GM18505 (cell line): Measurements from ENCODE around the gene USP12.

Experiments
- ATAC-seq: cut with Tn5 transposase; IDR thresholded peaks from one replicate; pipeline ENCODE4 v1.9.1; 2021; ENCODE audit not compliant: unreplicated experiment
- POLR2A ChIP-seq: IDR thresholded peaks from 4 replicates; pipeline ENCODE4 v1.6.1; 2011; ENCODE audit warnings: borderline replicate concordance; ENCODE audit not compliant: insufficient read depth, insufficient read length; ENCODE audit errors: extremely low read depth

USP12 gene

DNA sequence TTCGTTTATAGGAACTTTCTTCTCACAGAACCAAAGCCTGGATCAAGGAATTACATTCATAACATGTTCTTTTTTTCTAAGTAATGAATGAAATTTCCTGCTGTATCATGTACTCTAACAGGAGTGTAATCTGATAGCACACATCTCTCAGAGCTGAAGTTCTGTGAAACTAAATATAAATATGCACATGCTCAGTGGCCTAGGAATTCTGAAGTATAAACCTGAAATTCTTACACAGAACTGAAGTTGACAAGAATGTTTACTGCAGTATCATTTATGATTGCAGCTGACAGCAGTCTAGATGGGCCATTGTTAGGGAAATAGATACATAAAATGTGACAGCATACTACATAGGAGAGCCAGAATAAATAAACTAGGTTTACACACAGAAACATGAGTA, 54.5 kb downstream of the USP12 start:
- ATAC-seq: no peak
- TF ChIP-seq POLR2A: no peak

DNA sequence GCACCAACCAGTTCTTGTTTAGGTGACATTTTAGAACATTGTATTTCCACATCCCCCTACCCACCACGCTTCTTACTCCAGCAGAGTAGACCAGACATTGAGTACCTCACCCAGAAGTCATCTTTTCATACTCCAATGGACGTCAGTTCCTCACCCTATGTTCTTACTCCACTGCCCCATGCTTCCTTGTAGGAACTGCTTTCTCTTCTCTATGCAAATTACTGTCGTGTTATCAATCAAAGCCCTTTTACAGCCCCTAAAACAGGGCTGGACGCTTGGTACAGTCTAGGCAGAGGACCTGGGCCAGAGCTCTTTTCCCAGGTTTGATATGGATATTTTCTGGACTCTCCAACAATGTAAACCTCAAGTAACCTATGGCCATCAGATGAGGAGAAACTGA, 58.2 kb downstream of the USP12 start:
- ATAC-seq: no peak
- TF ChIP-seq POLR2A: no peak

DNA sequence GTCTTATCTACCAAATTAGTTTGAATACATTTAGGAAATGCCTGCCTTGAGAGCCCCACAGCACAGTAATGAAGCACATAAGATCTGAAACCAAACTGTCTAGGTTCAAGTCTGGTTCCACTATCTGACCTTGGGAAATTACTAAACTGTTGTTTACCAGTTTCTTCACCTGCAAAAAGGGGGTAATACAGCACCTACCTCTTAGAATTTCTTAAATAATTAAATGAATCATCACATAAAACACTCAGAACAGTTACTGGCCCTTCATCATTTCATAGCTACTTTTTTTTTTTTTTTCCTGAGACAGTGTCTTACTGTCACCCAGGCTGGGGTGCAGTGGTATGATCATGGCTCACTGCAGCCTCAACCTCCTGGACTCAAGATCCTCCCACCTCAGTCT, 59.6 kb downstream of the USP12 start:
- TF ChIP-seq POLR2A: no peak
- peak; percentile 55 for ATAC-seq

DNA sequence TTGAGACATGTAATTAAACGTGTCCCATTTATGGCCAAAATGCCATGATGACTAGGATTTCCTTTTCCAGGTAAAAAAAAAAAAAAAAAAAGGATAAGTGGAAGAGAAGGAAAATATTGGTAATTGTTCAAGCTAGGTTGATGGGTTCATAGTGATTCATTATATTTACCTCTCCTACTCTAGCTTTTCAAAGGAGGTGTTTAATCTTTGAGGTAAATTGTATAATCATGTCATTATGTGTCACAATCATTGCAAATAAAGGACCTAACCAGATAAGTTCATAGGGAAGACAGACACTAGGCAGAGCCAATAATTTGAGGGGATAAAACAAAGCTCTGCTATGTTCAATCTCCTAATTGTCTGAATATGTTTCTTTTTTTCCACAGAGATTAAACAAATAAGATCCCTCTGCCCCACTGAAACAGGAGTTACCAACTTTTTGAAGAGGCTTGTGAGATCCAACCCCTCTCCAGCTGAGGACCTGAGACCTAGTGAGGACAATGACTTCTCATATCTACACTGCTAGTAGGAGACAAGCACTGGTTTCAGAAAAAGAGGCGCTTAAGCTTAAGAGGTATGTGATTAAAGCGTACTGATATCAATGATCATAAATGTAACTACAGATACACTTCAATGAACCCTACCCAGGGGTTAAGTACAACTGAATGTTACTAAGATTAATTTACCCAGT, 61.4 kb downstream of the USP12 start:
- no peak for TF ChIP-seq POLR2A
- ATAC-seq: no peak

DNA sequence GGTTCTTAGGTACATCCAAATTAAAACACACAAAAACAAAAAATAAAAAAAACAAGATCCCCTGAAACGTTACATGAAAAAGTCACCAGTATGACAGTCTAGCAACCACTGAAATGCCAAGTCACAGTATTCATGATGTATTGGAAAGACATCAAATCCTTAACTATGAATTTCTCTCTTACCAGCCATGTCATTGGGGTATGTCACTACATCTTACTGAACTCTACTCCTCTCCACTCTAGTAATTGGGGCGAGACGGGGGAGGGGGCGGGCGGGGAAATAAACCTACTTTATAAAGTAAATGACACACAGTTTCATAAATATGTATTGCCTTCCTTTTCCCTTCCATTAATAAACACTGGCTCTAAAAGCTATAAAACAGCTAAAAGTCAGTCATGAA, 65.5 kb downstream of the USP12 start:
- no peak for TF ChIP-seq POLR2A
- ATAC-seq: no peak

DNA sequence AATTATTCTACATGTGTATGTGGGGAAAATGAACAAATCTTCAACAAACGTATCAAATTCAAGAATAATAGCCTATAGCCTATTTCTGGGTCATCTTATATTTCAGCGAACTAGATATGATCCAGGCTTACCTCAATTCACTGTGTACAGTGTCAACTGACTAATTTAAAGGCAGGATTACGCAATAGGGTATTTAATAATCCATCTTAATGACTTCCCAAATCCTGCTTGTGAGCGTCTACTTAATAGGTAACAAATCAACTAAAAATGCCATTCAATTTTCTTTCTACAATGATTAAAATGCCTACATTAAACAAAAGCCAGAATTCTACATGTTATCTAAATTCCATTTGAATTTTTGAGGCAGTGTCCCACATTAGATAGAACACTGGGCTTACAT, 67.0 kb downstream of the USP12 start:
- no peak for TF ChIP-seq POLR2A
- ATAC-seq: no peak

DNA sequence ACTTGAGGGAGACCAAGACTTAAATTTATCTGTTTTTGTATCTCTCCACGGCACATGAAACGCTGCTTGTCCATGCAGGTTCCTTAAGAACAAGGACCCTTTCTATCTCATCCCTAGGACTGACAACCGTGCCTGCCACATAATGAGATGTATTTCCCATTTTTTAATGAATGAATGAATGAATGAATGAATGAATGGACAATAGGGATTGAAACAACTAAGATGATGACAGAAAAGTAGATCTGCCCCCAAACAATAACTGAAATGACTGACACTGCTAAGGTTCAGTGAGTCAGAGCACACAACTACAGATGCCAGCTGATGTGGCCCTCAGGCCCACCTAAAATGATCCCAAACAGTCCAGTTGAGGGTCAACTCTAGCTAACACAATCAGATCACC, 69.8 kb downstream of the USP12 start:
- ATAC-seq: no peak
- TF ChIP-seq POLR2A: no peak

DNA sequence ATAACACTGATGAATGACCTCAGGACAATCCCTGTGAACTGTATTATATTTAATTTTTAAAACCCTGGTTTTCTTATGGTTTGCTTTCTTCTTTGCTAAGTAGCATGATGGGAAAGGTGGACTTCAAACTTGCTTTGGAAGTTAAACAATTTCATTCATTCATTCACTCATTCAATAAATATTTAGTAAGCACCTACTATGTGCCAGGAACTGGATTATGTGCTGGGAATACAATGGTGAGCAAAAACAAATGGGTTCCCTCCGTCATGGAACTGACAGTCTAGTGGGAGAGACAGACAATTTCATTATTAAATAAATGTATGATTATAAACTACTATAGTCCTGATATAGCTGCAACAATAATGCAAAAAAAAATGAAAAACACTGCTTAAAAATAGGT, 70.3 kb downstream of the USP12 start:
- no peak for TF ChIP-seq POLR2A
- no peak for ATAC-seq

DNA sequence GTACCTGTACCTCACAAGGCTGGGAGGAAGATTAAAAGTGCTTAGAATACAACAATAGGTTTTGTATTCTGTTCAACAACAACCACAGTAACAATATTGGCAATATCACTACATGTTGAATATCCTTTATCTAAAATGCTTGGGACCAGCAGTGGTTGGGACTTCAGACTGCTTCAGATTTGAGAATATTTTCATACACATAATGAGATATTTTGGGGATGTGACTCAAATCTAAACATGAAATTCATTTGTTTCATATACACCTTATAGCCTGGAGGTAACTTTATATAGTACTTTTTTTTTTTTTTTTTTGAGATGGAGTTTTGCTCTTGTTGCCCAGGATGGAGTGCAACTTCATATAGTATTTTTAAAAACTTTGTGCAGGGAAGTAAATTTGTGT, 73.9 kb downstream of the USP12 start:
- no peak for ATAC-seq
- no peak for TF ChIP-seq POLR2A

DNA sequence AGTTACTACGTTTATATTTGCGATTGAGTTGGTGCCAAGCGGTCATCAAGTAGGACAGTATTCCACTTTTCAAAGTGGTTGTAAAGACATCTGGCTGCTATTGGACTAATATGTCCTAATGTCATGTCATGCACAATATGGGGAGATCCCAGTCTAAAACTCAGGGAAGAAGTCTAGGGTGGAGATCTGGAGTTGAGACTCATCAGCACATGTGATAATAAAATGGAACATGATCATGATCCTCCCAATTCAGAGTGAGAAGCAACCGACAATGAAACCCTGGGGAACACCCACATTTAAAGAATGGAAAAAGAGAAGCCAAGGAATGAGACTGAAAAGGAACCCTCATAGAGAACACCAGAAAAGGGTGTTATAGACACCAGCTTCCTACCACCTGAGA, 80.2 kb downstream of the USP12 start:
- no peak for ATAC-seq
- TF ChIP-seq POLR2A: no peak

DNA sequence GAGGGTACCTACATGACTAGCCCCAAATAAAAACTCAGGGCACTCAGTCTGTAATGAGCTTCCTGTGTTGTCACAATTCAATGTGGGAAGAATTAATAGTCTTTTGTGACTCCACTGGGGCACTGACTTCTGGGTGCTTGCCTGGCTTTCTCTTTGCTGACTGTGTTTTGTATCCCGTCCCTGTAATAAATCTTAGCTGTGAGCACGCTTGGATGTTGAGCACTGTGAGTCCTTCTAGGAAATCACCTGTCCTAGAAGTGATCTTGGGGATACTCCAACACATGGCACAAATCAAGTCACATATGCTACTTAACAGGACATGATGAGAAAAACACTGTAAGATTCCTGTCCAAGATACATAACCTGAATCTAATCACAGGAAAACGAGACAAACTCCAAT, 83.0 kb downstream of the USP12 start:
- no peak for ATAC-seq
- TF ChIP-seq POLR2A: no peak

DNA sequence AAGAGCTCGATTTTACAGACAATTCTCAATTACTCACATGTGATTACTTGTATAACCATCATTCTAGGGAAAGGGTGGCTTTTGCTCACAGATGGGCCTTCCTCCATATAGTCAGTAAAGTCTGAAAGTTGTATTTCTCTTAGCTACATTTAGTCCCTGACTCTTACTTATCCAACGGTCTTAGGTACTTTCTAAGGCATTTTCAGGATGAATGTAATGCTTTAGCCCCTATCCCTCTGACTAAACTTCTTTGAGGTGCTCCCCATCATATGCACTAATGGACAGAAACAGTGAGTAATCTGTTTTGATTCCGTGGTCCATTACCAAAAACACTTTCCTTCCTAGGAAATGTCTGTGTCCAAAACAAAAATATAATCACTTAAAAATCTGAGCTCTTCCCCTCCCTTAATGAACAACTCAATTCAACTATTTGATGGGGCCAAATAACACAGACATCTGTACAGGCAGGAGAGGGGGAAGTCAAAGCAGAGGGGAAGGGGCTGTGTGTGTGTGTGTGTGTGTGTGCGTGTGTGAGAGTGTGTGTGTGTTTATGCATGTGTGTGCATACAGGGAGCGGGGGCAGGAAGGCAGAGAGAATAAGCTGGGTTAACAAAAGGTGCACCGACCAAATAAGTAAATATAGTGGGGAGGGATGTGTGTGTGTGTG, 84.9 kb downstream of the USP12 start:
- no peak for TF ChIP-seq POLR2A
- no peak for ATAC-seq

DNA sequence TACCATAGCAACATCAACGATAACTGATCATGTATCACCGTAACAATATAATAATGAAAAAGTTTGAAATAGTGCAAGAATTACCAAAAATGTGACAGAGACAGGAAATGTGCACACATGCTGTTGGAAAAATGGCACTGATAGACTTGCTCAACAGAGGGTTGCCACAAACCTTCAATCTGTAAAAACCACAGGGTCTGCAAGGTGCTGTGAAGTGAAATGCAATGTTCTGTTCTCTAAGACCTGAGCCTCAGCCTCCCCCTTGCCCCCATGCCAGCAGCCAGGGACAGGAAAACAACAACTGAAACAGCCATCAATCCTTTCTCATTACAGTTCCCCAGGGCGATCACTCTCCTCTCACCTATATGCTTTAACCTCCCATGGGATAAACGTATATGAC, 88.4 kb downstream of the USP12 start:
- no peak for ATAC-seq

DNA sequence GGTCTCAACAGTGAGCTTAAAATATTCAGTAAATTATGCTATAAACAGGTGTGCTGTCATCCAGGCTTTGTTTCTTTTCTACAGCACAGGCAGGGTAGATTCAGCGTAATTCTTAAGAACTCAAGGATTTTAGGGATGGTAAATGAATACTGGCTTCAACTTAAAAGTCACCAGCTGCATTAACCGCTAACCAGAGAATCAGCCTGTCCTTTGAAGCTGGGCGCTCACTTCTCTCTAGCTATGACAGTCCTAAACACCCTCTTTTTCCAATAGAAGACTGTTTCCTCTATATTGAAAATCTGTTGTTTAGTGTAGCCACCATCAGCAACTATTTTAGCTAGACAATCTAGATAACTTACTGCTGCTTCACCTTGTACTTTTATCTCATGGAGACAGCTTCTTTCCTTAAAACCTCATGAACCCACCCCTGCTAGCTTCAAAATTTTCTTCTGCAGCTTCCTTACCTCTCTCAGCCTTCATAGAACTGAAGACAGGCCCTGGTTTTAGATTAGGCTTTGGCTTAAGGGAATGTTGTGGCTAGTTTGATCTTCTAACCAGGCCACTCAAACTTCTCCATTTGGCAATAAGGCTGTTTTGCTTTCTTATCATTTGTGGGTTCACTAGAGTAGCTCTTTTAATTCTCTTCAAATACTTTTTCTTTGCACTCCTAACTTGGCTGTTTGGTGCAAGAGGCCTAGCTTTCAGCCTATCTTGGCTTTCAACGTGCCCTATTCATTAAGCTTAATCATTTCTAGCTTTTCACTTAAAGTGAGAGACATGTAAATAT, 89.5 kb downstream of the USP12 start:
- no peak for TF ChIP-seq POLR2A
- ATAC-seq: no peak

More for the DNA sequence above, 88.4 kb downstream of the USP12 start:
- TF ChIP-seq POLR2A: no peak
